Neuronal stem cell (in vitro differentiated cells): ENCODE measurements around the gene TUBB4B.

Experiments
- DNase-seq: peaks from one replicate; pipeline ENCODE4 v3.0.0-alpha.2; 2013; ENCODE audit warnings: low spot score
- H2AFZ ChIP-seq: one replicate; pipeline ENCODE4 v1.6.1; 2013; ENCODE audit warnings: mild to moderate bottlenecking, low read length, inconsistent platforms
- H2AK5ac ChIP-seq: 2 replicates; pipeline ENCODE4 v1.6.1; 2013; ENCODE audit warnings: low read depth, mild to moderate bottlenecking, inconsistent platforms, low read length, moderate library complexity, mixed read lengths
- H2BK120ac ChIP-seq: 2 replicates; pipeline ENCODE4 v1.6.1; 2013; ENCODE audit warnings: low read depth, mild to moderate bottlenecking, inconsistent platforms, low read length, moderate library complexity, mixed read lengths
- H2BK12ac ChIP-seq: one replicate; pipeline ENCODE4 v1.6.1; 2013; ENCODE audit warnings: low read length, inconsistent platforms
- H2BK15ac ChIP-seq: 2 replicates; pipeline ENCODE4 v1.6.1; 2013; ENCODE audit warnings: mild to moderate bottlenecking, low read length, inconsistent platforms, mixed read lengths
- H2BK5ac ChIP-seq: one replicate; pipeline ENCODE4 v1.6.1; 2013; ENCODE audit warnings: inconsistent platforms, mild to moderate bottlenecking, low read length, moderate library complexity
- H3K14ac ChIP-seq: one replicate; pipeline ENCODE4 v1.6.1; 2013; ENCODE audit warnings: low read length, inconsistent platforms
- H3K18ac ChIP-seq: 2 replicates; pipeline ENCODE4 v1.6.1; 2013; ENCODE audit warnings: low read length, inconsistent platforms
- H3K23ac ChIP-seq: 2 replicates; pipeline ENCODE4 v1.6.1; 2013; ENCODE audit warnings: low read depth, mild to moderate bottlenecking, mixed read lengths, low read length, inconsistent platforms; ENCODE audit not compliant: poor library complexity
- H3K27ac ChIP-seq: replicated peaks from 3 replicates; pipeline ENCODE4 v1.5.1; 2013; ENCODE audit warnings: low read length, inconsistent platforms
- H3K27me3 ChIP-seq, 3 experiments: 2 replicates each; pipeline ENCODE4 v1.6.1; 2013; ENCODE audit warnings: low read length in 3 of 3, mild to moderate bottlenecking in 2 of 3, inconsistent platforms in 1 of 3, low read depth in 1 of 3, mixed read lengths in 1 of 3, moderate library complexity in 1 of 3; ENCODE audit not compliant: control insufficient read depth in 3 of 3, insufficient read depth in 3 of 3
- H3K36me3 ChIP-seq, 2 donors: replicated peaks in 1 of 2; 2 replicates each; pipeline ENCODE4 v1.6.1; 2013; ENCODE audit warnings: low read length in 2 of 2; ENCODE audit not compliant: control insufficient read depth in 2 of 2, insufficient read depth in 2 of 2
- H3K4ac ChIP-seq: 2 replicates; pipeline ENCODE4 v1.6.1; 2013; ENCODE audit warnings: inconsistent platforms, mild to moderate bottlenecking, low read length, moderate library complexity
- H3K4me1 ChIP-seq, 2 donors: 1 replicate in 1 of 2; 2 replicates in 1 of 2; pipeline ENCODE4 v1.6.1; 2013; ENCODE audit warnings: low read length in 2 of 2, low read depth in 1 of 2; ENCODE audit not compliant: control insufficient read depth in 2 of 2, insufficient read depth in 1 of 2
- H3K4me2 ChIP-seq: one replicate; pipeline ENCODE4 v1.6.1; 2013; ENCODE audit warnings: mild to moderate bottlenecking, low read length, inconsistent platforms; ENCODE audit not compliant: insufficient read depth, poor library complexity, severe bottlenecking
- H3K4me3 ChIP-seq, 2 donors: 2 replicates each; pipeline ENCODE4 v1.5.1; 2013; ENCODE audit warnings: low read length in 2 of 2, mild to moderate bottlenecking in 2 of 2, inconsistent platforms in 1 of 2, moderate library complexity in 1 of 2
- H3K79me1 ChIP-seq: one replicate; pipeline ENCODE4 v1.6.1; 2013; ENCODE audit warnings: low read depth, mild to moderate bottlenecking, inconsistent platforms, low read length, moderate library complexity
- H3K9ac ChIP-seq: one replicate; pipeline ENCODE4 v1.6.1; 2013; ENCODE audit warnings: mild to moderate bottlenecking, low read depth, low read length, inconsistent platforms; ENCODE audit not compliant: poor library complexity
- H3K9me3 ChIP-seq, 2 donors: replicated peaks in 1 of 2; 2 replicates each; pipeline versions ENCODE3 to v1.6.1; 2013; ENCODE audit warnings: low read length in 2 of 2, mild to moderate bottlenecking in 2 of 2, inconsistent platforms in 1 of 2, low read depth in 1 of 2, mixed read lengths in 1 of 2, moderate library complexity in 1 of 2; ENCODE audit not compliant: control insufficient read depth in 2 of 2, insufficient read depth in 1 of 2
- H4K8ac ChIP-seq: one replicate; pipeline ENCODE4 v1.6.1; 2013; ENCODE audit warnings: low read depth, mild to moderate bottlenecking, inconsistent platforms, low read length, moderate library complexity
- H4K91ac ChIP-seq: one replicate; pipeline ENCODE4 v1.6.1; 2013; ENCODE audit warnings: low read length, low read depth, mild to moderate bottlenecking, inconsistent platforms; ENCODE audit not compliant: poor library complexity
- WGBS, 2 donors: extraction: QIAGEN DNeasy Blood & Tissue Kit; methylation state at CpG; one replicate each; pipeline ENCODE4 v1.1.7; 2013; ENCODE audit warnings: missing lambda C conversion rate in 2 of 2, mixed read lengths in 1 of 2; ENCODE audit not compliant: insufficient read length in 2 of 2, insufficient replicate concordance in 1 of 2; ENCODE audit errors: extremely low coverage in 2 of 2; 5-methylcytosine and 5-hydroxymethylcytosine counted together

TUBB4B gene

DNA sequence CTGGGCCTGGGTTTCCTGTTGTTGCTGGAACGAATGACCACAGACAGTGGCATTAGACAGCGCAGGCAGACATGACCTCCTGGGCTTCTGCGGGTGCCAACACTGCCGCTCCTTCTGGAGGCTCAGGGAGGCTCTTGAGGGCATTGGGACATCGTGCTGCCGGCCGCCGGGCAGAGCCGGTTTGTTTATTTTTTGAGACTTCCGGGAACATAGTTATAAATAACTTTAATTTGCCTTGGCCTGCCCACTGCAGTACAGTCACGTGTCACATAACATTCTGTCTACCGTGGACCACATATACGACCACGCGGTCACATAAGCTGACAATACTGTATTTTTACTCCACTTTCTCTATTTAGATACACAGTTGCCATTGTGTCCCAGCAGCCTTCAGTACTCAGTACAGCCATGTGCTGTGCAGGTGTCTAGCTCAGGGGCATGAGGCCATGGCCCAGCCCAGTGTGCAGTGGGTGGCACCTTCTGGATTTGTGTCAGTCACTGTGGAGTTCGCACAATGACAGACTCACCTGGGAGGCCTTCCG lies 28.2 kb downstream of the TUBB4B start:
- no peak overlapping the region for H3K4me3 ChIP-seq
- H3K27me3 ChIP-seq, result no peaks in the 10 kb centered on the region
- no peak overlapping the region for H2AFZ ChIP-seq
- no peak overlapping the region for H3K18ac ChIP-seq
- no peak overlapping the region for H3K4me2 ChIP-seq
- no peak overlapping the region for H2AK5ac ChIP-seq
- no peak overlapping the region for H3K23ac ChIP-seq
- no peaks in the 10 kb centered on the region for H3K4me1 ChIP-seq
- H4K8ac ChIP-seq, result no peak overlapping the region
- H2BK5ac ChIP-seq, result no peak overlapping the region
- no peak overlapping the region for H3K14ac ChIP-seq
- no peak overlapping the region for H4K91ac ChIP-seq
- H3K9me3 ChIP-seq, result no peaks in the 10 kb centered on the region
- DNase-seq, result no peak
- no peak overlapping the region for H2BK15ac ChIP-seq
- no peak overlapping the region for H3K9ac ChIP-seq
- H3K79me1 ChIP-seq, result peaks cover 8% of the 10 kb centered on the region
- no peak overlapping the region for H2BK12ac ChIP-seq
- H3K27ac ChIP-seq, result no peak overlapping the region
- no peak overlapping the region for H3K4ac ChIP-seq
- peaks cover 41 to 89% of the 10 kb centered on the region in 2 donors for H3K36me3 ChIP-seq
- no CpG with 5 or more reads among the region's 17 CpGs for WGBS, 2 donors
- no peak overlapping the region for H2BK120ac ChIP-seq

DNA sequence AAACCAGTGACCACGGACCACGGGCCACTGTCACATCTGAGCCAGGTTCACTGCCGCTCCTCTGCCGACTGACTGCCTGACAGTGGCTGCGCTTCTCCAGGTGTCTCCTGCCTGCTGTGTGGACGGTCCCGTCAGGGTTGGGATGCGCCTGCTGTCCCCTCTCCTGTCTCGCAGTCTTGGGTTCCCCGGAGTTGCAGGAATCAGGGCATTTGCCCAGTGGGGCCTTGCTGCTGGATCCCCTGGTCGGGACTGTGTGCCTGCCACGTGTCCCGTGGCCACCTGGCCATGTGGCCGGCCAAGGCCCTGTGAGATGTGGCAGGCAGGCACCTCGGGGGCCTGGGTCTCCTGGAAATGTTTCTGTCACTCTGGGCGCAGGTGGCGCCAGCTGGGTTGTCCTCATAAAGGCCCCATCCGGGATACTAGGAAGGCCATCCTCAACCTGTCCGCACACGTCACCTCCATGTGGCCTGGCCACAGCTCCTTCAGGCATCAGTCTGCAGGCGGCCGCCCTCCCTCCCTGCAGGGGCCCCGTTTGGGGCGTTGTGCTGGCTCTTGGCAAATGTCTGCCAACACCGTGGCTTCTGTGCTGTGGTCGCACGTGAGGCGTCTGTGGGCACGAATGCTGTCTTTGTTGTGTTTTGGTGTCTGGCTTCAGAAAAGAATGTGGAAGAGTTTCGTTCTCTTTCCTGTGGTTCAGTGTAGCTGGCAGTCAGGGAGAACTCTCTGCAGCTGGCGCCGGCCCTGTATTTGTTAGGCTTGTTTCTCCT lies 30.0 kb downstream of the TUBB4B start:
- Histone ChIP-seq H4K8ac (no peak overlapping the region), H2AFZ (no peak overlapping the region), H3K14ac (no peak overlapping the region), H2BK120ac (no peak overlapping the region), H2BK15ac (no peak overlapping the region), H2BK12ac (no peak overlapping the region), H3K18ac (no peak overlapping the region), H3K4ac (no peak overlapping the region), H2AK5ac (no peak overlapping the region), H3K27ac (no peak overlapping the region), H3K23ac (peak overlapping the region; percentile 73), H3K36me3 (peaks cover 34 to 72% of the 10 kb centered on the region in 2 donors), H3K9me3 (no peaks in the 10 kb centered on the region), H4K91ac (no peak overlapping the region), H3K4me3 (no peak overlapping the region), H3K9ac (no peak overlapping the region), H3K4me2 (no peak overlapping the region), H3K4me1 (peaks cover 0 to 3% of the 10 kb centered on the region in 2 donors), H3K27me3 (no peaks in the 10 kb centered on the region), H3K79me1 (peaks cover 5% of the 10 kb centered on the region), H2BK5ac (no peak overlapping the region)
- DNase-seq, result no peak
- WGBS, 2 donors, result no CpG with 5 or more reads among the region's 32 CpGs

DNA sequence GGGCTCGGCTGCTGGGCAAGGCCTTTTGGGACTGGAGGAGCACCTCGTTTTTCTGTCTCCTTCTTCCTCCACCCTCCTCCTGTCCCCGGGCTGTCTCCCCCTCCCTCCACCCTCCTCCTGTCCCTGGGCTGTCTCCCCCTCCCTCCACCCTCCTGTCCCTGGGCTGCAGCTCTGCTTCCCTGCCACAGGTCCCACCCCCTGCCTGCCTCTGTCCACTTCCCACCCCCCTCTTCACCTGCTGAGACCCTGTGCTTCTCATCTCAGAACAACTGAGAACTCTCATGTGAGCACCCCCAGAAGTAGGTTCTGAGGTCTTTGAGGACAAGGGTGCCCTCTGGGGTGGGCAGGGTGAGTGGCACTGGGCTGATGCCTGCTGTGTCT lies 30.6 kb downstream of the TUBB4B start:
- WGBS, 2 donors, result no CpG with 5 or more reads among the region's 3 CpGs
- H3K23ac ChIP-seq, result no peak overlapping the region
- H4K8ac ChIP-seq, result no peak overlapping the region
- peaks cover 31 to 66% of the 10 kb centered on the region in 2 donors for H3K36me3 ChIP-seq
- no peak overlapping the region for H3K4ac ChIP-seq
- no peak overlapping the region for H3K18ac ChIP-seq
- H2AFZ ChIP-seq, result no peak overlapping the region
- no peaks in the 10 kb centered on the region for H3K27me3 ChIP-seq
- peaks cover 4% of the 10 kb centered on the region for H3K79me1 ChIP-seq
- no peak overlapping the region for H2BK15ac ChIP-seq
- no peak overlapping the region for H3K14ac ChIP-seq
- H3K4me3 ChIP-seq, result no peak overlapping the region
- H2BK120ac ChIP-seq, result no peak overlapping the region
- no peak overlapping the region for H2BK5ac ChIP-seq
- DNase-seq, result no peak
- peak overlapping the region; percentile 11 for H3K4me2 ChIP-seq
- peaks cover 2 to 7% of the 10 kb centered on the region in 2 donors for H3K4me1 ChIP-seq
- H2BK12ac ChIP-seq, result no peak overlapping the region
- H3K9ac ChIP-seq, result no peak overlapping the region
- no peak overlapping the region for H4K91ac ChIP-seq
- H2AK5ac ChIP-seq, result no peak overlapping the region
- no peak overlapping the region for H3K27ac ChIP-seq
- no peaks in the 10 kb centered on the region for H3K9me3 ChIP-seq

DNA sequence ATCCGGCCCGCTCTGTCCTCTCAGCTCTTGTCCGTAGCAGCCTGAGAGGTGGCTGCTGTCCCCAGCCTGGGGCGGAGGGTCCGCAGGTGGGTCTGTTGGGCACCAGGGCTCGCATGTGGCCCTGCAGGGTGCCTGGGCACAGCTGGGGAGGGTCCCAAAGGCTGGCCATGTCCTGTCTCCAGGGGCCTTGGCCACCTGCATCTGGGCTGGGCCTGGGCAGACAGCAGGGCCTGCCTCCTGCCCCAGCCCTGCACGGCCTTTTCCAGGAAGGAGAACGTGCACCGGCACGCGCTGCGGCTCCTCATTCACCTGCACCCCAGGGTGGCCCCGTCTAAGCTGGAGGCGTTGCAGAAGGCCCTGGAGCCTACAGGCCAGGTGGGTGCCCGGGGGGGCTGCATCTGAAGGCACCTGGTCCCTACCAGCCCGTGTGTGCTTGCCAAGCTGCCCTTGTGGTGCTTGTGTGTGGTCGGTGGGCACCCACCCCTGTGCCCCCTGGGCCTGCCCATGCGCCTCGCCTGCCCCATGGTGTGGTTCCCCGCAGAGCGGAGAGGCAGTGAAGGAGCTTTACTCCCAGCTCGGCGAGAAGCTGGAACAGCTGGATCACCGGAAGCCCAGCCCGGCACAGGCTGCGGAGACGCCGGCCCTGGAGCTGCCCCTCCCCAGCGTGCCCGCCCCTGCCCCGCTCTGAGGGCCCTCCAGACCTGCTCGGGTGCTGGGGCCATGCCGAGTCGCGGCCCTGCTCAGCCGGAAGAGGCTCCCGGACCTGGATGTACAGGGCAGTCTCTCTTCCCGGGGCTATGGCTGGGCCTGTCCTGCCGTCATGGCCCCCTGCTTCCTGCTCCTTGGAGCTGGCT lies 31.4 kb downstream of the TUBB4B start:
- H4K8ac ChIP-seq, result no peak overlapping the region
- H3K4me3 ChIP-seq, result peak overlapping the region in 1 of 2 donors; percentile 18
- H3K4me1 ChIP-seq, result peaks cover 10 to 14% of the 10 kb centered on the region in 2 donors
- no peak overlapping the region for H3K4me2 ChIP-seq
- H3K9ac ChIP-seq, result peak overlapping the region; percentile 63
- no peak overlapping the region for H2BK15ac ChIP-seq
- no peak overlapping the region for H2BK12ac ChIP-seq
- H3K27ac ChIP-seq, result peak overlapping the region; percentile 14
- no peak overlapping the region for H2BK120ac ChIP-seq
- peaks cover 4% of the 10 kb centered on the region for H3K79me1 ChIP-seq
- H2BK5ac ChIP-seq, result peak overlapping the region; percentile 71
- no peaks in the 10 kb centered on the region for H3K27me3 ChIP-seq
- H2AFZ ChIP-seq, result no peak overlapping the region
- DNase-seq, result no peak
- H4K91ac ChIP-seq, result no peak overlapping the region
- no peak overlapping the region for H3K18ac ChIP-seq
- H3K36me3 ChIP-seq, result peaks cover 26 to 59% of the 10 kb centered on the region in 2 donors
- no peak overlapping the region for H2AK5ac ChIP-seq
- H3K4ac ChIP-seq, result no peak overlapping the region
- peak overlapping the region; percentile 80 for H3K23ac ChIP-seq
- no CpG with 5 or more reads among the region's 39 CpGs for WGBS, 2 donors
- H3K9me3 ChIP-seq, result no peaks in the 10 kb centered on the region
- H3K14ac ChIP-seq, result no peak overlapping the region
